Measurements from ENCODE around the gene PIAS2.
A peak's percentile ranks its signal among the peaks of the same experiment; 100 is the strongest.

Gene PIAS2

GRCh38 chr18:46831434-46831833 is 85.9 kb downstream of the PIAS2 start:
- TF ChIP-seq, protein P1, sequence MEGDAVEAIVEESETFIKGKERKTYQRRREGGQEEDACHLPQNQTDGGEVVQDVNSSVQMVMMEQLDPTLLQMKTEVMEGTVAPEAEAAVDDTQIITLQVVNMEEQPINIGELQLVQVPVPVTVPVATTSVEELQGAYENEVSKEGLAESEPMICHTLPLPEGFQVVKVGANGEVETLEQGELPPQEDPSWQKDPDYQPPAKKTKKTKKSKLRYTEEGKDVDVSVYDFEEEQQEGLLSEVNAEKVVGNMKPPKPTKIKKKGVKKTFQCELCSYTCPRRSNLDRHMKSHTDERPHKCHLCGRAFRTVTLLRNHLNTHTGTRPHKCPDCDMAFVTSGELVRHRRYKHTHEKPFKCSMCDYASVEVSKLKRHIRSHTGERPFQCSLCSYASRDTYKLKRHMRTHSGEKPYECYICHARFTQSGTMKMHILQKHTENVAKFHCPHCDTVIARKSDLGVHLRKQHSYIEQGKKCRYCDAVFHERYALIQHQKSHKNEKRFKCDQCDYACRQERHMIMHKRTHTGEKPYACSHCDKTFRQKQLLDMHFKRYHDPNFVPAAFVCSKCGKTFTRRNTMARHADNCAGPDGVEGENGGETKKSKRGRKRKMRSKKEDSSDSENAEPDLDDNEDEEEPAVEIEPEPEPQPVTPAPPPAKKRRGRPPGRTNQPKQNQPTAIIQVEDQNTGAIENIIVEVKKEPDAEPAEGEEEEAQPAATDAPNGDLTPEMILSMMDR (conservative IDR thresholded peaks at IDR 0.05; ENCODE audit: low read depth, low read length): no peak
- H3K4me3 ChIP-seq (ENCODE audit: low read depth, low read length): no peak overlapping the region
- no peak for DNase-seq (ENCODE audit: low read depth)

DNA sequence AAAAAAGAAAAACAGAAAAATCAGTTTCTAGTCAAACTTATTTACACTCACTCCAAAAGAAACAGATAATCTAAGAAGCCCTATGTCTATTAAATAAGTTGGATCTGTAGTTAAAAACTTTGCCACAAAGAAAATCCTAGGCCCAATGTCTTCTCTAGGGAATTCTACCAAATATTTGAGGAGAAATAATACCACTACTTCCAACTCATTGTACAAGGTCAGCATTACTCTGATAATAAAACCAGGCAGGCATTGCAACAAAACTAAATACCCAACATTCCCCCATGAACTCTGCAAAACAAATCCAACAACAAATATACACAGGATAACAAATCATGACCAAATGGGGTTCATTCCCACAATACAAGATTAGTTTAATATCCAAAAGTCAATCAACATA is 86.7 kb downstream of the PIAS2 start:
- H3K4me3 ChIP-seq (ENCODE audit: low read depth, low read length): no peak overlapping the region
- TF ChIP-seq, protein P1 (conservative IDR thresholded peaks at IDR 0.05; ENCODE audit: low read depth, low read length): no peak
- DNase-seq (ENCODE audit: low read depth): no peak

GRCh38 chr18:46829947-46830346 is 87.4 kb downstream of the PIAS2 start:
- TF ChIP-seq, protein P1 (conservative IDR thresholded peaks at IDR 0.05; ENCODE audit: low read depth, low read length): no peak
- DNase-seq (ENCODE audit: low read depth): no peak
- no peak overlapping the region for H3K4me3 ChIP-seq (ENCODE audit: low read depth, low read length)

DNA sequence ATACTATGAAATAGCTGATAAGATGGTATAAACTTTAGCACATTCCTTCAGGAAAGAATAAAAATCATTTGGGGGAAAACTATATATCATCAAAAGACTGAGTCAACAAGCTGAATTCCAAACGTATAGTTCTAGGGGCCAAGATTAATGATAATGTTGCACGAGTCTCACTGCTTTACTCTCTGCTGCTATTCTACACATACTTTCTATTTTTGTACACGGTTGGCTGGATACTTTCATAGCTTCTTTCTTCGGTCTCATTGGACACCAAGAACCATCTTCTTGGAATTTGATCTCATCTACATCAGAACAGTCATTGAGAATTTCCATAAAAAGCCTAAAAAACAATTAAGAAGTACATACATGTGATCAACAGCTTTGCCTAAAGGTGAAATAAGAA is 87.8 kb downstream of the PIAS2 start:
- H3K4me3 ChIP-seq (ENCODE audit: low read depth, low read length): no peak overlapping the region
- TF ChIP-seq, protein P1 (conservative IDR thresholded peaks at IDR 0.05; ENCODE audit: low read depth, low read length): no peak
- no peak for DNase-seq (ENCODE audit: low read depth)

DNA sequence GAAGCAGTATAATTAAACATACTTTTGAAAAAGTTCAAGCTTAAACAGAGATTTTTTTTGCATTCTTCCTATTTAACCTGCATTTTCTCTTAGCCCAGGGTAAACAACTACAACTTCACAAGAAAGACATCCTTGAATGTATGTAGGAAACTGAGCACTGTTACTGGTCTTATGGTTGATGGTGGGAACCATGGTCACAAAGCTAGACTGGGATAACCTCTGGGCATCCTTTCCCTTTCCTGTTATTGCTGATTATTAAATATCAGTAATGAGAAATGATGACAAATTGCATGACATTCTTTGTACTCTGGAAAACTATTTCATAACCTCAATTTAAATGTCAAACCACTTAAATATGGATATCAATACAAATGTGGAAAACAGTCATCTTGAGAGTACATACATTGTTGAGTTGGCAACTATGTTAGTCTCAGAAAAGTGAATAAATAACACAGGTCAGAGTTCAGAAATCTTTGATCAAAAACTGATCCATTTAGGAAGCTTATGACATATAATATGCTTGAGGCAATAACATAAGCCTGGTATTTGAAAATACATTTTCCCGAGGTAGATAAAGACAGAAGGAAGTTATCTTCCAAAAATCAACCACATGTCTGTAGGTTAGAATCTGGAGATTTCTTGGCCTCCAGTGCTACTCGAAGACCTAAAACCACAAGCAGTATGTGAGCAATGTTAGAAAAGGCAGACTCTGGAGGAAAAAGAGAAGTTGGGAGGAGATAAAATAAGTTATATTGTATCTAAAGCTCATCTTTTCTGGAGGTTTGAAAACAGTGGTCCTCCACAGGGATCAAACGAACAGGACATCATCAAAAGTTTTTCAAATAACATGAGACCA is 95.2 kb downstream of the PIAS2 start:
- H3K4me3 ChIP-seq (ENCODE audit: low read depth, low read length): no peak overlapping the region

DNA sequence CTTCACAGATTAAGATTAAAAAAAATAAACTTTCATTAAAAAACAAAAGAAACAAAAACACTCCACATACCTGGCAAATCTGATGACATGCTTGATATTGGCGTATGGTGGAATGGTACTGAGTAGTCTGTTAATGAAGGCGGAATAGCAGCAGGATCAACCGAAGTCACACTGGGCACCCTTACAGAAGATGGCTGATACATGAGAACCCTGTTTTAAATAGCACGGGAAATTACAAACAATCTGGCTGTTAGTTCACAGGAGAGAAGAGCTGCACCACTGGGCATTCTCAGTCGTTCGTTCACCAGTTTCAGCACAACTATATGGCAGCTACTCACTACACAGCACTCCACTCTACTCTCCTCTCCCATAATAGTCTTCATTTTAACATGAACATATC is 96.4 kb downstream of the PIAS2 start:
- TF ChIP-seq, protein P1 (conservative IDR thresholded peaks at IDR 0.05; ENCODE audit: low read depth, low read length): no peak
- no peak overlapping the region for H3K4me3 ChIP-seq (ENCODE audit: low read depth, low read length)
- DNase-seq (ENCODE audit: low read depth): no peak

More for the DNA sequence above, 95.2 kb downstream of the PIAS2 start:
- peak; percentile 40 for DNase-seq (ENCODE audit: low read depth)
- TF ChIP-seq, protein P1 (conservative IDR thresholded peaks at IDR 0.05; ENCODE audit: low read depth, low read length): no peak

DNA sequence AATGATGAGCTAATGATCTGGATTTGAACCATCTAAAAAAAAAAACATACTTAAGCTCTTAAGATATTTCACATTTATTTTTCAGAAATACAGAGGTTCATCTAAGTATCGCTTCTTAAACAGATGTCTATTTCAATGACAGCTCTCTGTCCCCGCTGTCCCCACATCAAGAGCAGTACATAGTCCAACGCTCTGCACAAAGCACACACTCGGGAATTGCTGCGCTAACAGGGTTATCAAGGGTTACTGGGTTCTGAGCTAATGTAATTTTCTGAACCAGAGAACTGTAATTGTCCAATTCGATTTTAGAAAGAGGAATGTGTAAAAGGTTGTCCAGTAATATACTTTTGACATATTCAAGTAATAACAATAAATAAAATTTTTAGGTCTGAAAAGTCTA is 101.6 kb downstream of the PIAS2 start:
- TF ChIP-seq, protein P1 (conservative IDR thresholded peaks at IDR 0.05; ENCODE audit: low read depth, low read length): no peak
- no peak for DNase-seq (ENCODE audit: low read depth)
- no peak overlapping the region for H3K4me3 ChIP-seq (ENCODE audit: low read depth, low read length)
